ENCODE data around the gene ITGB2.

DNA sequence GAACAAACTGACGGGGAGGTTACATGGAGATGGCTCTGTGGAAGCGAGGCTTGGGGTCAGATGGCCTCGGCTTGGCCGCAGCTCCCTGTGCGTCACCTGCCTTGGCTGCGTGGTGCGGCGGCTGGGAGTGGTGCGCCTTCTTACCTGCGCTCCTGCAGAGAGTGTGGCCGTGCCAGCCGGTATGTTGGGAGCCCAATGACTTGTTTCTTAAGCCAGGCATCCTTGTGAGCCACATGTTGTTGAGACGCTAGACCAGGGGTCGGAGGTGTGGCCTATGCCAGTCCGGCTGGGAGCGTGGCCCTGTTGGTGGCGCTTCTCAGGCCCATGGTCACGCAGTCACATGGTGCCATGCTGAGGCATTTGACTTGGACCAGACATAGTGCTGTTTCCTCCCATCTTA lies 29.7 kb upstream of the ITGB2 start:
- TF ChIP-seq, protein P1, sequence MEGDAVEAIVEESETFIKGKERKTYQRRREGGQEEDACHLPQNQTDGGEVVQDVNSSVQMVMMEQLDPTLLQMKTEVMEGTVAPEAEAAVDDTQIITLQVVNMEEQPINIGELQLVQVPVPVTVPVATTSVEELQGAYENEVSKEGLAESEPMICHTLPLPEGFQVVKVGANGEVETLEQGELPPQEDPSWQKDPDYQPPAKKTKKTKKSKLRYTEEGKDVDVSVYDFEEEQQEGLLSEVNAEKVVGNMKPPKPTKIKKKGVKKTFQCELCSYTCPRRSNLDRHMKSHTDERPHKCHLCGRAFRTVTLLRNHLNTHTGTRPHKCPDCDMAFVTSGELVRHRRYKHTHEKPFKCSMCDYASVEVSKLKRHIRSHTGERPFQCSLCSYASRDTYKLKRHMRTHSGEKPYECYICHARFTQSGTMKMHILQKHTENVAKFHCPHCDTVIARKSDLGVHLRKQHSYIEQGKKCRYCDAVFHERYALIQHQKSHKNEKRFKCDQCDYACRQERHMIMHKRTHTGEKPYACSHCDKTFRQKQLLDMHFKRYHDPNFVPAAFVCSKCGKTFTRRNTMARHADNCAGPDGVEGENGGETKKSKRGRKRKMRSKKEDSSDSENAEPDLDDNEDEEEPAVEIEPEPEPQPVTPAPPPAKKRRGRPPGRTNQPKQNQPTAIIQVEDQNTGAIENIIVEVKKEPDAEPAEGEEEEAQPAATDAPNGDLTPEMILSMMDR (conservative IDR thresholded peaks at IDR 0.05; ENCODE audit: low read depth, low read length) = no peak
- TF ChIP-seq EZH2 (IDR thresholded peaks at IDR 0.05; ENCODE audit: low read length, unreplicated experiment) (no peak), EZH2phosphoT487 (IDR thresholded peaks at IDR 0.05; ENCODE audit: borderline replicate concordance, low read length) (no peak)
